GM18502 (cell line): ENCODE results near the gene HIVEP2.
"Not testable (repeated sequence)": the region's sequence is repeated elsewhere in the genome, so short reads cannot be mapped to it uniquely, and the experiment has no call there.

ENCODE experiments used
- ATAC-seq: cut with Tn5 transposase; IDR thresholded peaks from one replicate; pipeline ENCODE4 v1.9.1; 2021; ENCODE audit warnings: mild to moderate bottlenecking; ENCODE audit not compliant: unreplicated experiment, poor library complexity

Gene HIVEP2

GRCh38 chr6:142945049-142945445, at the start of gene HIVEP2:
TSS of gene HIVEP2 (minus strand) at chr6:142945176. CDS start at chr6:142774738, 170,438 bp downstream.
- ATAC-seq: peak; percentile 31

- ATAC-seq: no peak
These were observed 49.0 kb upstream of the HIVEP2 start for GRCh38 chr6:142993977-142994376.

DNA sequence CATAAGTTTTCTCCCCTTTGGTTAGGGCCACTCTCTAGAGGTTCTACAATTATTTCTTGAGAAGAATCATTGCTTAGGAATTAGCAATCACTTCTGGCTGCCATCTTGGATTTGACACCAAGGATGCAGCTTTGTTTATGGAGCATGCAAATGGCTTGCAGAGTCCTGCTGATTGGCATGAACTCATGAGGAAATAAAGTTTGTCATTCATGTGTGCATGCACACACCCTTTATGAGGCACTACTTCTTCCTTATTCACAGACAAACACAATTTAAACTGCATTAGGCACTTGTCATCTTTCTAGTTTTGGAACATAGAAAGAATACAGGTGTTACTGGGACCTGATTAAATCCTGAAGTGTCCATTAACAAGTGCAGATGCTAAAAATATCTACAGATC, 42.5 kb upstream of the HIVEP2 start:
- no peak for ATAC-seq

DNA sequence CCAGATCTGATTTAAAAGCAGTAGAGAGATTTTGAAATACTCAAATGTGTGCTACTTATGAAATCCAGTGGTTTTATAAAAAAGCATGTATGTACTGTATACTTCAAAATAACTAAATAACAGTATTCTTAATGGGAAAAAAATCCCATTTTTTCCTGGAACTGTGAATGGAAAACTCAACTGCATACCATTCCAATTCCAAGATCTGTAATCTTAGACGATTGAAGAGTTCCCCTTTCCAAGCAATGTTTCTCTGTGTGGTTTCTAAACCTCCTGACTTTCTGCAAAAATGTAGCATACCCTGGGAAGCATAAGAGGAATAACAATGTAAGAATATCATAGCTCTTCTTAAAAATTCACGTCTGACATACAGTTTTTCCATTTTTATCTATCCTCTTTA, 40.3 kb upstream of the HIVEP2 start:
- no peak for ATAC-seq

GRCh38 chr6:142984386-142984785, 39.4 kb upstream of the HIVEP2 start:
- no peak for ATAC-seq

DNA sequence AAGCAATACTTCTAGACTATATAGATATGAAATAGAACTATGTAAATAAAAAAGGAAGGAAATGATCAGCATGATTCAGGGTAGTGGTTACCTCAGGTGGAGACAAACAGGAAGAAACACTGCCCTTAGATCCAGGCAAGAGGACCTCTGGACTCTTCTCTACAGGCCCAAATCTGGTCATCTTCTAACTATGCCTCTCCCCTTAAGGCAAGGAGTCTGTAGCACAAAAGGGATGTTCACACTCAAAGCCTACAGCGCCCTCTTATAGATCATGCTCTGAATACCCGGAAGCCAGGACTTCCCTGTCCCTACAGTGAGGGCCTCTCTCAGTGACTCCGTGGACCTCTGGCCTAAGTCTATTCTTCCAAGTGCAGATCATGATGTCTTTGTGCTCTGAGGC, 30.4 kb upstream of the HIVEP2 start:
- no peak for ATAC-seq

DNA sequence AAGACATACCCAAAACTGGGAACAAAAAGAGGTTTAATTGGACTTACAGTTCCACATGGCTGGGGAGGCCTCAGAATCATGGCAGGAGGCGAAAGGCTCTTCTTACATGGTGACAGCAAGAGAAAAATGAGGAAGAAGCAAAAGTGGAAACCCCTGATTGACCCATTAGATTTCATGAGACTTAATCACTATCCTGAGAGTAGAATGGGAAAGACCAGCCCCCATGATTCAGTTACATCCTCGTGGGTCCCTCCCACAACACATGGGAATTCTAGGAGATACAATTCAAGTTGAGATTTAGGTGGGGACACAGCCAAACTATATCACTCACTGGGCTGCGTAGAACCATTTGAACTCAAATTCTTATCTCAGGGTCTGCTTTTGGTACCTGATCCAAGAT, 26.0 kb upstream of the HIVEP2 start:
- ATAC-seq: not testable (repeated sequence)

DNA sequence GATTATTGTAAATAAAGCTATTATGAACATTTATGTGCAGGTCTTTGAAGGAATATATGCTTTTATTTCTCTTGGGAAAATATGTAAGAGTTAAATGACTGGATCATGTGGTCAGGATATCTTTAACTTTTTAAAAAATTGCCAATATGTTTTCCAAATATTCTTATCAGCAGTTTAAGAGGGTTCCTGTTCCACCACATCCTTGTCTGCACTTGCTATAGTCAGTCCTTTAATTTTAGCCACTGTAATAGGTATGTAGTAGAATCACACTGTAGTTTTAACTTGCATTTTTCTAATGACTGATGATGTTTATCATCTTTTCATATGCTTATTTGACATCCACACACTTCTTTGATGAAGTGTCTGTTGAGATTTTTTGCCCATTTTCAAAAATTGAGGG, 23.6 kb upstream of the HIVEP2 start:
- ATAC-seq: no peak

- ATAC-seq: no peak
These were observed 21.3 kb upstream of the HIVEP2 start for GRCh38 chr6:142966294-142966693.

DNA sequence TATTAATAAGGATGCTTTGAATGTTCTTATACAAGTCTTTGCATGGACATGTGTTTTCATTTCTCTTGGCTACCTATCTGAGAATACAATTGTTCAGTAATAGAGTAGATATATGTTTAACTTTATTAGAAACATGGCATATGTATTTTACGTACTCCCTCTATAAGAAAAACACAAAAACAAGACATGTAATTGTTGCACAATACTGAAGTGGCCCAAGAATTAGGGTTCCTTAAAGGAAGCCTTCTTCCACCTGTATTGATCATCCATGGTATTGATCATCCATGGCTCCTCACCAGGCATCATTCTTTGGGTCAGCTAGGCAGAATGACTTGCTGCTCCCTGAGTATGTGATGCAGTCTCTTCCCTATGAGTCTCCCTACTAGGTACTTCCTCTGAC, 20.2 kb upstream of the HIVEP2 start:
- no peak for ATAC-seq

DNA sequence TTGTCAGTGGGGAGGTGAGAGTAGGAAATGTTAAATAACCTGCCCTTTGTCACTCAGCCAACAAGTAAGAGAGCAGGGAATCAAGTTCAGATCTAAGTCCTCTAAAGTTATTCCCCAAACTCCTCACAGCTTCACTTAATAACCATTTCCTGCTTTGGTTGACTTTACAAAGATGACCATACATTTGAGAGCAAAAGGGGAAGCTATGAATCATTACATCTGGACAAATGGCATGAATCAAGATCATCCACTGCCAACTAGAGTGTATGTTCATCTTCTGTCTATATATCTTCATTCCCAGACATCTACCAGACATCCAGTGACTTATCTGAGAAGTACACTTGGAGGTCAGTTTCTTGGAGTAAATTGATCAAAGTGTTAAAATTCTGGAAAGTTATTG, 15.1 kb upstream of the HIVEP2 start:
- ATAC-seq: no peak

DNA sequence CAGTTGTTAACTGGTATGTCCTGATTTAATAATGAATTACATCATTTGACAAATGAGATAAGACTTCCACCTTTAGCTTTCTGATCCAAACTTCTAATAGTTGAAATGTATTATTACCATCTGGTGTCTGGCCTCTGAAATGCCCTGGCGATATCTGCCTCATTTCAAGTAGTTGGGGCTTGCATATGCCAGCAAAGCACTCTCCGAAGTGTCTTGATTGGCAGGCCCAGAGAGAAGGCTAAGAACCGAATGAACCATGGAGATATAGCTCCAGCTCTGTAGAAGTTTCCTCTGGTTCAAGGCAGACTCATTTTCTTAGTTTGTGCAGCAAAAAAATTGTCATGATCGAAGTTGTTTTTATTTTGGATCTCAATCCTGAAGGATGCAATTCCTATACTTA, 13.4 kb upstream of the HIVEP2 start:
- ATAC-seq: no peak

GRCh38 chr6:142956726-142957125, 11.8 kb upstream of the HIVEP2 start:
- no peak for ATAC-seq

- ATAC-seq: no peak
These were observed 9.9 kb upstream of the HIVEP2 start for GRCh38 chr6:142954844-142955243.

DNA sequence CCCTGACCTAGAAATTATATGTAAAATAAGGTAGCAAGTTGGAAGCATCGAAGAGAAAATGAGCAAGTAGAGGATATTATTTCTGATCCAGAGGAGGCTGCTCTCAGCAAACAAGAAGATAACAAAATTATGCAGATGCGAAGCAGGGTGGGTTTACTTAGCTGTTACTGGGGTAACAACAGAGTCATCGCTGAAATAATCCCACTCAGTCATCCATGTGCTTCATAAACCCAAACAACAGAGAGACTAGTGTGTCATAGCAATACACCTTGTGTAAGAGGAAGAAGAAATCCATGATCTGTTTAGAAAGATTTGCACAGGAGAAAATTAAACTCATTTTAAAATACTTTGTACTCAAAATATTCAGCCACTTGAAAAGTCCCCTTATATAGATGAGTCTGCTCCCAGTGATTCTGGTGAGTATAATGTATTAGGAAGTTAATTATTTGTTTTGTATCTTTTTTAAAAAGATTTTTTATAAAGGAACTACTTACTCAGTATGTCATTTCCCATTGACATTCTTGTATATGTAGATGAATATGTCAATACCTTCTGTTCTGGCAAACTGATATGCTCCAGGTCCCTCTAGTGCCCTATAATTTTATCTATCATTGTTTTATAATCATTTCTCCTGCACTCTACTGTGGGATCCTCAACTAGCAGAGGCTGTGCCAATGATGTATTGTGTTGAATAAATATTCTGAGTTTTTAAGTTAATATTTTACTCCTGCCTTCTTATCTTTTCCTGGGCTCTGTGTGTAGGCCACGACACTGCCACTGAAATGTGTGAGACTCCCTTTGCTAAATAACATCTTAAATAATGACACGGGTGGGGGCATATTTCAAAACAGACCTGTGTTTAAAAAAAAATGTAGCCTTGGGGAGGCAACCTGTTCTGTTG, 8.6 kb upstream of the HIVEP2 start:
- ATAC-seq: no peak

DNA sequence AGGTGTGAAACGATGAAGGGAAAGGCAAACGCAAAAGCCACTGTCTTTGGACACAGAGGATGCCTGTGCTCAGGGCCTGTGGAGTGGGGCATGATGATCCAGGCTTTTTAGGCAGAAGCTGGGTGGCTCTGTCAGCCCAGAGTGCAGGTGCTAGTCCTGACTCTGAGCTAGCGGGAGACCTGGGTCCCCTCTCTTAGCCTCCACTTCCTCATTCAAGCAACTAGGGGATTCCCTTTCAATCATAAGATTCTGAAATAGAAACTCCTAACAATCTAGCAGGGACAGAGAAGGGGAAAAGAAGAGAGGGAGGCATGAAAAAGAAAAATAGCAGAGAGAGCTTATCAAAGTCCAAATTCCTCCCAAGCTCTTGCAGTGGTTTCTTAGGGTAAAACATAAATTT, 7.6 kb upstream of the HIVEP2 start:
- peak; percentile 82 for ATAC-seq

DNA sequence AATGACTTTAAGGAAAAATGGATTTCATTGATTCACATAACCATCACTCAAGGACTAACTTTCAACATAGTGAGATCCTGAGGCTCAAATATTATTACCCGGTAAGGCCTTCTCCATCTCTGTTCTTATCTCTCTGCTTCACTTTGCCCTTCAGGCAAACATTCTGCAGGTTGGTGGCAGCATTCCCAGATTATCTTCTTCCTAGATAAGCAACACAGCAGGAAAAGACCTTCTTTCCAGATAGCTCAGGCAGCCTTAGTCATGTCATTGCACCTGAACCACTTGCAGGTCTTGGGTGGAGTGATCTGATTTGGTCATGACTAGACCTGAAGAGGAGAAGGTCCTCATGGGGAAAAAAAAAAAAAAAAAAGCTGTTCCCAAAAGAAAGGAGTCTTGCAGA, 5.3 kb upstream of the HIVEP2 start:
- ATAC-seq: no peak

DNA sequence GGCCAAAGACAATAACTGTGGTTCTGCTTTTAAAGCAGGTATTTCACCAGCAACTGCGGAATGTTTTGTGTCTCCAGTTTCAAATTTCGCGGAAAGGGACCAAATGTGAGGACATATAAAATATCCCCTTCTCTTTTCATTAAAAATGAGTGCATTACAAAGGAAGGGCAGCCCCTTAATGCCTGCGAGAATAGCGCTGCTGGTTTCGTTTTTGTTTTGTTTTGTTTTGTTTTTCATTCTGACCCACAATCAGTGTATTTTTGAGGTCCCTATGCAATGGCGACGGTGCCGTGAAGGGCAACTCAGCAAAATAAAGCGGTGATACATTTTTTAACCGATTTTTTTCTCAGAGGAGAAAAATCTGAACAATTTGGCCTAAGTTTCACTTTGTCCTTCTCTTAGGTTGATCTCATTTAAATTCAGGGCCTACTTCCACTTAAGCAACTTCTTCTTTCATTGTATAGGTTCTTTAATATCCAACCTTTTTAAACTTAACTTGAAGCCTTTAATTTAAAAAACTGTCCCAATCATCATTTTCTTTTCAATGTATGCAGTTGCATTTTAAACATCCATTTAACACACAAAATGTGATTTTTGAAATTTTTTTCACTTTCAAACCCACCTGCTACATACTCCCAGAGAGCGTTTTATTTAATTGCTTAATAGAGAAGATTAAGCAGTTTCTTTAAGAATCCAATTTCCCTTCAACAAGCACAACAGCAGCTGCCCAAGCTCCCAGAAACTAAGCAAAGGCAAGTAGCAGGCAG, 2.9 kb upstream of the HIVEP2 start:
- peak; percentile 28 for ATAC-seq

DNA sequence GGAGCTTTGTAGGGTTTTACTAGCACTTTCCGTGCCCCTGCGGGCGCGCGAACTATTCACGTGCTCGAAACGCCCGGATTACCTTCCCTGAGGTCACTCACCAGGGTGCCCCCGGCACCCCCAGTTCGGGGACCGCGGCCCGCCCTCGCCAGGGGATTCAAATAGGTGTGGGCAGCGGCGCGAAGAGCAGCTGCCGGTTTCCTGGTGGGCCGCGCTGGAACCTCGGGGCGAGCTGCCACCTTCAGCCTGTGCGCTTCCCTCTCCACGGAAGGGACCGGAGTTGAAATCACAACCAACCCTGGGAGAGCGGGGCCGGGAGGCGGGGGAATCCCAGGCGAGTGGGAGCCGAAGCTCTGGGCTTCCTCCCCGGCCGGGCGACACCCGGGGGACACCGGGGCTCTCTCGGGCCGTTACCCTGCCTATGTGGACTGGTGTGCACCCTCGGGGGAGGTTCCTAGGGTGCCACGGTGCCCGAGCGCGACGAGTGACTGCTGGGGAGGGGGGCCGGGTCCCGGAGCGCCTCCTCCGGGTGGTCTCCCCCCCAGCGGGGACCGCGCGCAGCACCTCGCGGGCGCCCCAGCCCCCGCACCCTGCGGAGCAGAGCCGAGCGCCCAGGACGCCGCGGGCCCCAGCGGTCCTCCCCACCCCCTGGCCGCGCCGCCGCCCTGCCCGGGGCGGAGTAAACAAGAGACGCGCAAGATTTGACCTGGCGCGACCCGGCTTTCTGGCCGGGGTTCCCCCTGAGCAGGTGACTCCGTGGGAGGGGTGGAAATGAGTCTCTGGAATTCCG, 2.1 kb upstream of the HIVEP2 start:
- peak; percentile 56 for ATAC-seq

DNA sequence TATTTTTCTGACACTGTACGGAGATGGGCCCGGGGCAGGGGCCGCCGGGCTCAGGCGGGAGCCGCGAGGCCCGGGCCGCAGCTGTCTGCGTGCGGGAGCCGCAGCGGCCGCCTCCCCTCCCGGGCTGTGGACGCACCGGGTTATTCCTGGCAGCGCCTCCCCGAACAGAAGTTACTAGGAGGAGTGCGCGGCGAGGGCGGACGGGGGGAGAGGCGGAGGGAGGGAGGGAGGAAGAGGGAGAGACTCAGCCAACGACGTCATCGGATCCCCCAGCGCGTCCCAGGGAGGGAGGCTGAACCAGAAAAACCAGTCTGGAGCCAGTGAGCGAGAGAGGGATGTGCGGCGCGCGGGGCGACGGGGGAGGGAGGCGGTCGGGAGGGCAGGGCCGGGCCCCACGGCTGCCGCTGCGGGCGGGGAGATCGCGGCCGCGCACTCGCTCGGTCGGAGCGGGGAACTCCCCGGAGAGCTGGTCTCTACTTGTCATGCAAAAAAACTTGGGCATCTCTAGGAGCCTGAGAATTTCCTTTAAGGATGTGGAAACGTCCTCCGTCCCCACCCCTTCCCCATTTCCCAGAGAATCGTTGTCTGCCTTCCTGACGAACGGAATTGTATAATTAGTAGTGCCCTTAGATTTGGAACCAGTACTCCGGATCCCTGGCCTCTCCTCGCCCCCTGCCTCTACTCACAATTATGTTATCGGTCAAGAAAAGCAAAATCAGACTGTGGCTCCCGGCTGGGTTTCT, 1.4 kb upstream of the HIVEP2 start:
- peak; percentile 24 for ATAC-seq
